HG03460 (cell line): Measurements from ENCODE around the gene OSBPL2.

Source experiments
- ATAC-seq: cut with Tn5 transposase; IDR thresholded peaks from one replicate; pipeline ENCODE4 v1.9.1; 2021; ENCODE audit not compliant: unreplicated experiment

Gene OSBPL2

DNA sequence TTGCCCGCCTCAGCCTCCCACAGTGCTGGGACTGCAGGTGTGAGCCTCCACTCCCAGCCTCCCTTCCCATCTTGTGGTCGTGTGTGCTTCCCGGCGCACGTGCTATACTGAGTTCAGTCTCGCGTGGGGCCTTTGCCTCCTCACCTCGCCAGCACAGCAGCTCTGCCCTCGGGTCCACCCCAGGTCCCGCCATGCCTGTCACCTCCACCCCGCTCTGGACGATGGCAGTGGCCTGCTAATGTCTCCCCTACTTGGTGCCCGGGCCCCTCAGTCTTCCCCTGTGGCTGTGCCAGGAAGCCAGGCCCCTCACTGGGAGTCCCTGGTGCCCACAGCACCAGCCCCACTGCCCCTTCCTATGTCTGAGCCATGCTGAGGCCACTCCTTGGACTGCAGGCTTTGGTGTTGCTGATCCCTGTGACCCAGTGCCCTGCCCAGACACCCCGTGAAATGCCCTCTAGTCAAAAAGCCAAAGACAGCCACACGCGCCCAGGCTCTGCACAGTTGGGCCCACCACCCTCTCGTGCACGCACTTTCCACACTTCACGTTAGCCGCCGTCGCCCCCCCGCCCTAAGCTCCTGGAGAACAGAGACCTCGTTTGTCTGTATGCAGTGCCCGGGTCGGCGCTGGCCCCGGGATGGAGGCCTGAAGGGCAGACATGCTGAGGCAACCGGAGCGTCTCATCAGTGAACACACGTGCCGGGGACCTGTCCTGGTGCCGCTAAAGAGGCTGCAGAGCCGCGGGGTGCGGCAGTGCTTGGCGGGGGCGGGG is 32.5 kb upstream of the OSBPL2 start:
- ATAC-seq: no peak

DNA sequence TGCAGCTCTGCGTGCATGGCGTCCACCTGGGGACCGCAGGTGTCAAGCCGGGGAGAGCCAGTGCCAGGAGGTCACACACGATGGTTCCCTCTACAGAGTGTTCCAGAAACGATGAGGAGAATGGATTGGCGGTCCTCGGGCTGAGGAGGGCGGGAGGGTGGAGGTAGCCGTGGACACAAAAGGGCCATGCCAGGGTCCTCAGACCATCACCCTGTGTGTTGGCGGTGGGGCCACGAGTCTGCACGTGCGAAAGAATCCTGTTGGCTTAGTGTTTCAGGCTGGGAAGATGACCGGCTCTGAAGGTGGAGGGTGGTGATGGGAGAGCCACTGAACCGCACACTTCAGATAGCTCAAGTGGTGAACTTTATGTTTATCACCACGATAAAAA is 31.9 kb upstream of the OSBPL2 start:
- no peak for ATAC-seq

DNA sequence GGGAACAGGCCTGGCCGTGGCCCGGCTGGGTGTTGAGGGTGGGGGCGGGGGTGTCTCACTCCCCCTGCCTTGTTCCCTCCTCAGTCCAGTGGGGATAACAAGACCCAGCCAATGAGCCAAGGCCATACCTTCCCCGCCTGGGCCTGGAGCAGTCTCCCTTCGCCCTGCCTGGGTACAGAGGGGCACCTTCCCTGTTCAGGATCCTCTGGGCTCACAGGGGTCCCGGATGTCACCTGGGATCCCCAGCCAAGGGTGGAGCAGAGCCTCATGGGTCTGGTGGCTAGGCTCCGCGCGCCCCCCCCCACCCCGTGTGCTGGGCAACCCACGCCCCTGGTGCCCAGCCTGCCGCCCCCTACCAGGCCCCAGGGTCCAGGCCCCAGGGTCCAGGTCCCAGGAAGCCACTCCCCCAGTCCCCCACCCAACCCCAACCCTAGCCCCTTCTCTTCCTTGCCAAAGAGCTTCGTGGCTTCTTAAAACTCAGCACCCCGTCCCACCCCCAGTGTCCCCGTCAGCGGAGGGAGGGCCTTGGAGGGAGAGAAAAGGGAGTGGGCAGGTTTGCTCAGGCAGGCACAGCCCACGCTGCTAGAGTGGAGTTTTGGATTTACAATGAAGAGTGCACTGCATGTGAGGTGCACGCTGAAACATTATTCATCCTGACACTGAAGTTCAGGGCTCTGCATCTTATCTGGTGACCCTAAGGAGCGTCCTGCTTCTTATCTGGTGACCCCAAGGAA is 30.1 kb upstream of the OSBPL2 start:
- ATAC-seq: no peak

DNA sequence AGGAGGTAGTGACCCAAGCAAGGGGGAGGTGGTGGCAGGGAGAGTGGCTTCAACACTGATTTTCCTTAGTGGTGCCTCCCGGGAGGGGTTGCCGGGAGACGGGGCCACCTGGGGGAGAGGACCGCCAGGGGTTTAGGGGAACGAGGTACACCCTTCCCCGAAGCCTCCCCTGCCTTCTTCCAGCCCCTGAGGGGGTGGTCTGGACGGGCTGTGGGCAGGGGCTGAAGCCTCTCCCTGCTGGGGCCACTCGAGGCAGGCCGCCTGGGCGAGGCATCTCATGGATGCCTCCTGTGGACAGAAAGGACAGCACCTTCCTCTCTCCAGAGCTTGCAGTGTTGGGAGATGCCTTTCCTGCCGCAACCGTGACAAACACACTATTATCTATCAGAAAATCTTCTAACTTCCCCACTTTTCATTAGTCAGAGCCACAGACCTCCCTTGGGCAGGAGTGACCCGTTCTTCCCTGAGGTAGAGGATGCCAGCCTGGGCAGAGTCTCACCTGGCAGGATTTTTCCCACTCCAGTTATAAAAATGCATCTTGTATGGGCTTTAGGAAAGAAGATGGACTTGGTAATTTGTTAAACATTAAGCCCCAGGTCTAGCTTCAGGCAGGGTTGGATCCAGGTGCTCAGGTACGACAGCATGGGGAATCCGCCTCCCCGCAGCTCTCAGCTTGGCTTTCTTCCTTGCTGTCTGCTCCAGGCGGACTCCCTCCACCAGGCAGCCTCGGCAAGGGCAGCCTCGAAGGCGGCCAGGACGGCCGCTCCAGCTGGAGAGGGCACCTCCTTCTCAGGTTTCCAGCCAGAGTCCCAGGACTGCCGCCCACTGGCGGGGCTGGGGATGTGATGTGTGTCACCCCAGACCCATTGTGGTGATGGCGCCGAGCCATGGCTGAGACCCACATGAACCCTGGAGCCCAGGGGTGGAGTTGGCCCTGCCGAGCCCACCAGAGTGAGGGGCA is 29.2 kb upstream of the OSBPL2 start:
- ATAC-seq: no peak

DNA sequence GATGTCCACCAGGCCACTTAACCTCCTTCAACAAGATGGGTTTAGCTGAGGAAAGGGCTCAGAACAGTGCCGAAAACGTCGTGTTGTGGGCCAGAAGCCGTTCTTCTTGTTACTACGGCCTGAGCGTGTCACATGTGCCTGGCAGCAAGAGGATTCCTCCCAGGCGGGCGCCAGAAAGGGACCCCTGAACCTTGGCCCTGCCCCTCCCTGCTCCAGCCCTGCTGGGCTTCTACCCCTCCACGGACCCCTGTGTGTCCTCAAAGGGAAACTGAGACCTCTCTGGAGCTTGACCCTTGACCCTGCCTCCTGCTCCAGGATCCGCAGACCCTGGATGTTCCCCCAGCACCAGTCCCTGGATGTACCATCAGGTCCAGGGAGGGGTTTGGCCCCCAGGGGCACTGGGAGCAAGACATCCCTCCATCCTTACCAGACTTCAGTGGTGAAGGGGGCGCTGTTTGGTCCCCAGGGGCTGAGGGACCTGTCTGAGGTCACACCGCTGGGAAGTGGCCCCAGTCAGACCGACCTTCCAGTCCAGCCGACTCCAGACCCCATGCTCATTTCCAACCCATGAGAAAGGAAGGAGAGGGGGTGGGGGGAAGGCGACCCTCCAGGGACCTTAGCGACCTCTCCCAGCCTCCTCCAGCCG is 28.3 kb upstream of the OSBPL2 start:
- ATAC-seq: no peak

DNA sequence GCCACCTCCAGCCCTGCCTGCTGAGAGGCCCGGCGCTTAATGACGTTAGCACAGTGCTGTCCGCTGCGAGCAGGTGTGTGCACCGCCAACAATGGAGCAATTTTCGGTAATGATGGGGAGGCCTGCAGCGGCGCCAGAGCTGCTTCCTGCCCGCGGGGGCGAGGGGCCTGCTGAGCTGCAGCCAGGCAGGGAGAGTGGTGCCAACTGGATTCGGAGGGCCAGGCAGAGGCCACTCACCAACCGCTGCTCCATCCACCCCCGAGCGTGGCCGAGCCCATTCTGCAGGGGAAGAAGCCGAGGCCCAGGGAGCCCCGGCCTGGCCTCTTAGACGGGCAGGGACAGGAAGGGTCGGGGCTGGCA is 27.8 kb upstream of the OSBPL2 start:
- no peak for ATAC-seq

DNA sequence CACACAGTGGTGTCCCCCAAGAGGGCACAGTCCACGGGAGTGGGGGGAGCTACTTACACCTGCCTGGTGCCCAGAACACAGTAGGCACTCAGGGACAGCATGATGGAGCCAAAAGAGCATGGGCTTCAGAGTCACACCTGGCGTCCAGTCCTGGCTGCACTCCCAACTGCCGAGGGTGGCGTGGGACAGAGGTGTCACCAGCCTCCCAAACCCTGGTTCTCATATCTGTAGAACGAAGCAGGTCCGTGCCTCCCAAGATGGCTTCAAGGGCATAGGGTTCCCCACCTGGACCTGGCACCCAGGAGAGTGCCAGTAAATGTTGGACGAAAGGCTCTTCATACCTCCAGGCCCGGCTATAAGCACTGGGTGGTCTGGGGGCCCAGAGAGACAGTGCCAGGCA is 27.1 kb upstream of the OSBPL2 start:
- no peak for ATAC-seq

DNA sequence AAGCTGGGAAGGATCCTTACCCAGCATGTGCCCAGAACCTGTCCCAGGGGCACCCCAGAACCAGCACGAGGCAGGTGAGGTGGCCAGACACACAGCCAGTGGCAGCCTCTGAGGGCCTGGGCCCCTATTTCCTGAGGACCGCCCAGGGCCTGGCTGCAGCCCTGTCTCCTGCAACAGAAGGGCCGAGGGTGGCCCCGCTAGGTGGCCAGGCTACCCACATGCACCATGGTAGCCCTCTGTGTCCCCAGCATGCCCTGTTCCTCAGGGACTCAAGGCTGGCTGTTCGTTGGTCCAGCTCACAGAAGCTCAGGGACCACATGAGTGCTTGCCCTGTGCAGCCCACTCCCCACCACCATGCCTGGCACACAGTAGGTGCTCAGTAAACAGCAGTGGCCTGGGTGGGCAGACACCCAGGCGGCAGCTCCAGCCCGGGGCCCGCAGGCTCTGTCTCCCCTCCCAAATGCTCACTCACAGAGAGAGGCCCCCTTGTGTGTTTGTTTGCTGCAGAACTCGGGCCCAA is 26.5 kb upstream of the OSBPL2 start:
- ATAC-seq: no peak

DNA sequence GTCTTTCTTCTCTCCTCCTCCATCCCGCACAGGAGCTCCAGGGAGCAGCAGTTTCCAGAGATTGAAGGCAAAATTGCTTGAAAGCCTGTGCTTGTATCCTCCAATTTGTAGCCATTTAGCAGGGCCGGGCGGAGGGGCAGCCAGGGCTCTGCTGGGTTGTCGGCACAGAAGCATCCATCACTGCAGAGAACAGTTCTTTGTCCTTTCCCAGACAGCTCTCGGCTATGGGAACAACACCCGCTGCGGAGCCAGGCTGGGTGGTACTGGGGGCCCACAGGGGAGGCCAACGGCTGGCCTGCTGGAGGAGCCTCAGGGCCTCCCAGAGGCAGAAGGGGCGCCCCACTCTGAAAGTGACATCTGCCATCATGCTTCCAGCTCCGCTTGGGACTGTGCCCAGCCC is 26.0 kb upstream of the OSBPL2 start:
- no peak for ATAC-seq

DNA sequence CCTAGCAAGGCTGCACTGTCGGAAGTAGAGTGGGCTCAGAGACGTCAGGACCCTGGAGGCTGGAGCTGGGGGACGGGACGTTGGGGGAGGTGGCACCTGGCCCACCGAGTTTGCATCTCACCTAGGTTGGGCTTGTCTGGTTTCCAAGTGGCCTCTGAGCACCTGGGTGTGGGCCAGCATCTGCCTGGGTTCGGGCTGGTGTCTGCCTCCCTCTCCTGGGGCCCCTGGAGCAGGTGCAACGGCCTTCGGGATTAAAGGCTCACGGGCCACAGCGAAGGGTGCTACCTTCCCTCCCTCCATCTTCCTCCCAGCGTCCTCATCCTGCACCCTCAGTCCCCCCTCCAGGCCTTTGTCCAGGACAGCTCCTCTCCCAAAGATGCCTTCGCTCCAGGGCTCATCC is 24.3 kb upstream of the OSBPL2 start:
- ATAC-seq: no peak

DNA sequence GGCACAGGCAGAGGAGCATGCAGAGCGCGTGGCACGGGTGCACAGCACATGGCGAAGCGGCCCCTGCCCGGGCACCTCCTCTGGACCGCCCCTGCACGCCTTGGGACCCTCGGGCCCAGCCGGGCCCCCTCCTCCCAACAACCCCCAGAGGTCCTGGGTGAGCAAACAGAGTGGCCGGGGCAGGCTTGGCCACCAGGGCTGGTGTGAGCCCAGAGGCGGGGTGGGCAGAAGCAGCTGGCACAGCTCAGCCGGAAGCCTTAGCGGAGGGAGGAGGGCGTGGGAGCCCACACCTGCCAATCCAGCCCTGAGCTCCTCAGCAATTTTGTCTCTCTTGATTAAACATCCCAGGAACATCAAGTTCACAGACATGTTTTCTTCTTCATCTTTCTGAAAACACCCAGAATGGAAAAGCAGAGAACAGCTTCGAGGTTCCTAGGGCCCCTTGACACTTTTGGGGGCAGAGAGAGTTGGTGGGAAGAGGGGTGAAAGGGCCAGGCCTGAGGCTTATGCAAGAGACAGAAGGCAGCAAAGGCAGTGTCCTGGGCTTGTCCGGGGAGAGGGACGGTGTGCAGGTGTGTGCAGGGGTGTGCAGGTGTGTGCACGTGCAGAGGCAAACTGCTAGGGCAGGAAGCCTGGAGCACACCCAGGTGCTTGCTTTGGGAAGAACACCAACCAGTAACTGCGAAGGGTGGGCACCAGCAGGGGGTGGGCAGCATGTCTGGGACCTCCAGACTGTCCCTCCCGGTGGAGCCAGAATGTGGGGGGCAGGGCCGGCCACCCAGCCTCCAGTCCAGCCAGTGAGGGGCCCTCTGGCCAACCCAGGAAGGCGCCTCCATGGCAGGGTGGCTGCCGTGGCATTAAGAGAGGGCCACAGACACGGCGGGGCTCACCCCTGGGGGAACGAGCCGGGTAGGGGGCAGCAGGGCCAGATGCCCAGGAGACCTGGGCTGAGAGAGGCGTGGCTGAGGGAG is 23.0 kb upstream of the OSBPL2 start:
- no peak for ATAC-seq

DNA sequence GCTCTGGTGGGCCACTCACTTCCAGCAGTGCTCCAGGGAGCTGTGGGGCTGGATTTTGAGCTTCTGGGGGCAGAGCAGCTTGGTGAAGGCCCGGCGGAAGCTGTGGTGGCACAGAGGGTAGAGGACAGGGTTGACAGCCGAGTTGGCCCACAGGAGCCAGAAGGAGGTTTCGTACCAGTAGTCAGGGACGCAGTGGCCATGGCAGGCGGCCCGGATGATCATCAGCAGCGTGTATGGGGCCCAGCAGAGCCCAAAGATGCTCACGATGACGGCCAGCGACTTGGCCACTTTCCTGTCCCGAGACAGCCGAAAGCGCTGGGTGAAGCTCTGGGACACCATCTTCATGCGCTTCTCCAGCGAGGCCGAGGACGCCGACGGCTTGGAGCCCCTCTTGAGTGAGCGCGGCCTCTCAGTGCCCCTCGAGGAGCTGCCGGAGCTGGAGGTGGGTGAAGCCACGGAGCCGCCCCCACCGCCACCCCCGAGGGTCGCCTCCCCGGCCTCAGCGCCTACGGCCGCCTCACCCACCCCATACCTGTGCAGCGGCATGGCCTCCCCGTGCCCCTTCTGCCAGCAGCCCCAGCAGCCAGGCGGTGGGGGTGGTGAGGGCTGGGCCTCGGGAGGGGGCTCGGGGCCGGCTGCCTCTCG is 22.2 kb upstream of the OSBPL2 start:
- no peak for ATAC-seq

DNA sequence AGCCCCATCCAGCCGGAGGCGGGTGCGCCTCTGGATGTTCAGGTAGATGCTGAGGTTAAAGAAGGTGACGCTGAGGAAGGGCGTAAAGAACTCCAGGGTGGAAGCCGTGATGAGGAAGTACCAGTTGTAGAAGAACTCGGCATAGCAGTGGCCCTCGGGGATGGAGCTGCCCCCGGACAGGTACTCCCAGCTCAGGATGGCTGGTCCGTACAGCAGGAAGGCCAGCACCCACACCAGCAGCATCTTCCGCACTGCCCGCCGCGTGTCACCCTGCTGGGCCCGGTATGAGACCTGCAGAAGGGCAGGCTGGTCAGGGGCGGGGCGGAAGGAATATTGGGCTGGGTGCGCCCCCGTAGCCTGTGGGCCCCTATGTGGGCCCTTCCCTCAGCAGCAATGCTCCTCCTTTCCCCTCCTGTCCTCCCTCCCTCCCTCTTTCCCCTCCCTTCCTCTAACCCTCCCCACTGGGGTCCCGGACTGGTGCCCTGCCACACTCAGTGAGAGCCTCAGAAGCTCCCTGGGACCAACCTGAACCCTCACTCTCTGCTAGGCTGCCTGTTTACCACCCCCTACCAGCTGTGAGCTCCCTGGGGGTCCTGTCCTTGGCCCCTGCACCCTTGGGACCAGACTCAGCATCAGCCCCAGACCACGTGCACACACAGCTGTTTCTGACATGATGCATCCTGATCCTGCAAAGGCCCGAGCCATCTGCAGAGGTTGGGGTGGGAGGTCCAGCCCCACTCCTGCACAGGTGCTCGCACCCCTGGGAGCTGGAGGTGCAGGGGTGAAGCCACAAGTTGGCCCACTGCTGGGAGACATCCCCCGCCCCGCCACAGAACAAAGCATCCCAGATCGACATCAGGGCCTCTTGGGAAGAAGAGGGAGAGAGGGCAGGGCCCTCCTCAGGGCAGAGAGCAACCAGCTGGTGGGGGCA is 21.4 kb upstream of the OSBPL2 start:
- ATAC-seq: no peak

DNA sequence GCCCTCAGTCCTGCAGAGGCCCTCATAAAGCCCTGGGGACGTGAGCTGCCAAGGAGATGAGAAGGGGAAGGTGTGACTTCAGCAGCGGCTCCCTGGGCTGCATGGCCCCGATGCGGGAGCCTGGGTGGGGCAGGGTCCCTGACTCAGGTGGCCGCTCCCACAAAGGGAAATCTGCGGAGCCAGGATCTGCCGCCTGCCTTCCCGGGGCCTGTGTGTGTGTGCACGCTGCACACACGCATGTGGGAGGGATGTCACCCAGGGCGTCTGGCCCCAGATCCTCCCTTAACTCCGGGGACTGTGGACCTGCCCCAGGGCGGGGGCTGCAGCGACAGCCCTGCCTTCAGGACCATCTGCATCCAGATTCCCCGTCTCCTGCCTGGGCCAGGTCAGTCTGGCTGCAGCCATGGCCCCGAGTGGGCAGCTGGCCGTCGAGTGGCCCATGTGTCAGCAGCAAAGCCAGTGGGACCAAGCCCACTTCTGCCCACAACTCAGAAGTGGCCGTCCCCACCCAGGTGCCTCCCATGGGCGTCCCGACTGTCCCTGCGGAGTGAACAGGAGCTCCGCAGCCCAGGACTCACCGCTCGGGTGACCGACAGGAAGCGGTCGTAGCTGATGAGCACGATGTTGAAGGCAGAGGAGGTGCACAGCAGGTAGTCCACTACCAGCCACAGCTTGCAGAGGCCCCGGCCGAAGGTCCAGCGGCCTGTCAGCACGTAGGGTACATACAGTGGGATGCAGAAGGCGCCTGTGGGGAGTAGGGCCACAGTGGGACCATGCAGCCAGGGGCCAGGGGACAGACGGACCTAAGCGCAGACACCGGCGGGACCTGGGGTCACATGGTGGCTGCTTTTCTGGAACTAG is 20.2 kb upstream of the OSBPL2 start:
- ATAC-seq: no peak

DNA sequence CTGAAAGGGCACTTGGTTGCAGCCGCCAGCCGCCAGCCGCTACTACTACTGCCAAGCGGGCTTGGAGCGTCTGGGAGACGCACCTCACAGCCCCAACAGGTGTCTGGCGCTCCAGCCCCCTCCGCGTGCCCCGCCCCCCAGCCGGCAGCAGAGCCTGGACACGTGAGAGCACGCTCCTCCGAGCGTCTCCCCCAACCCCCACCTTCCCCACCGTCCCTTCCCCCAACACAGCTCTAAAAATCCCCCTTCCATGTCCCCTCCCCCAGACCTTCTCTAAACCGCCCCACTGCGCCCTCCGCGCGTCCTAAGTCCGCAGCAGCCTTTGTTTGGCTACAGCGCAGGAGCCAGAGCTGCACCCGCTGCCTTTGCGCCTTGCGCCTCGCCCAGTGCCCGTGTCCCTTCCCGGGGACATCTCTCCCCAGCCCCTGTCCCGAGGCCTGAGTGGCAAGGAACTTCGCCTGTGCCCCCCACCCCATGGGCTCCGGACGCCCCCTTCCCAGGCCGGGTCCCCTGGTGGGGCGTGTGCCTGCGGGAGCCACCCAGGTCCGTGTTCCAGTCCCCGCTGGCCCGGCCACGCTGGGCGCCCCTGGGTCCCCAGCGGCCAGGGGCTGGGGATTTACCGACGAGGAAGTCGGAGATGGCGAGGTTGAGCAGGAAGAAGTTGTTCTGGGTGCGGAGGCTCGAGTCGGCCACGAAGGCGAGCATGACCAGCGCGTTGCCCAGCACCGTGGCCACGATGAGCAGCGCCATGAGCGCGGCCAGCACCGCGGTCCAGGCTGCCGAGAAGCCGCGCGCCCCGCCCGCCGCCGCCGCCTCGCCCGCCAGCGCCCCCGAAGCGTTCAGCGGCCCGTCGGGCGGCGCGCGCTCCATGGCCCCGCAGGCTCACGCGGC is 19.0 kb upstream of the OSBPL2 start:
- ATAC-seq: no peak

DNA sequence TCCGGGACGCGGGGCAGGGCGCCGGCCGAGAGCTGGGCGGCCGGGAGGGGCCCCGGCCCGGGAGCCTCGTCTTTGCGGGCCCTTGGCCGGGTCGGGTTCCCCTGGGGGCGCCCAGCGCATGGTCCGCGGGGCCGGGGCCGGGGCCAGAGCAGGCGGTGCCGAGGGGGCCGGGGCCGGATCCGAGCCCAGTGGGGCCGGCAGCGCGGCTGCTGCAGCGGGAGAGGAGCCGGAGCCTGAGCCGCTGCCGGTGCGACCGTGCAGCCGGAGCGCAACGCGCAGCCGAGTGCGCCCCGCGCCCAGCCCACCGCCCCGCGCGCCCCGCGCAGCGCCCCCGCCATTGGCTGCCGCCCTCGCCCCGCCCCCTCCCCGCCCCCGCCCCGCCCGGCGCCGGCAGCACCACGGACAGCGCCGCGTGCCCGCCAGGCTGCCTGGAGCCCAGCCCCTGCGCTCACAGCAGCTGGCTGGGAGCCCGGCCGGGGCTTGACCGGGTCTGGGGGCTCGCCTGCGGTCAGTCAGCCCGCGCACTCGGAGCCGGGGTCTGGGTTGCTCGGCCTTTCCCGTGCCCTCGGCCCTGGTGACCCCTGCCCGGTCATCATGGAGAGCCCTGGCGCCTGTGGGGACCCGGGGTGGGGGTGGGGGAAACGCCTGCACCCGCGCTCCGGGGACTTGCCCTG is 18.2 kb upstream of the OSBPL2 start, which contains the start of gene HRH3:
Gene HRH3 (minus strand): TSS at position 287 of the 674 bp plus-strand sequence. CDS start 308 bp downstream, outside the sequence.
- ATAC-seq: no peak
